Measurements from ENCODE around the gene CNNM3.
A peak's percentile ranks its signal among the peaks of the same experiment; 100 is the strongest.
"Not testable (repeated sequence)": the region's sequence is repeated elsewhere in the genome, so short reads cannot be mapped to it uniquely, and the experiment has no call there.

Gene CNNM3

GRCh38 chr2:96797066-96797625 lies 18.9 kb upstream of the CNNM3 start:
- no peak for DNase-seq

GRCh38 chr2:96798733-96799622 lies 17.1 kb upstream of the CNNM3 start:
- no peak for DNase-seq
- intact Hi-C loops (cut with DNase I), result no loop called here

More at GRCh38 chr2:96797066-96797625, 18.9 kb upstream of the CNNM3 start:
- intact Hi-C loops (cut with DNase I), result no loop called here

GRCh38 chr2:96799623-96799935 lies 16.5 kb upstream of the CNNM3 start:
- DNase-seq, result no peak
- intact Hi-C loops (cut with DNase I), result no loop called here

GRCh38 chr2:96800061-96801004 lies 15.7 kb upstream of the CNNM3 start:
- intact Hi-C loops (cut with DNase I), result no loop called here

GRCh38 chr2:96801005-96801785 lies 14.9 kb upstream of the CNNM3 start:
- DNase-seq, result peak; percentile 58 to 88 (median 76)
- intact Hi-C loops (cut with DNase I), result no loop called here

More at GRCh38 chr2:96800061-96801004, 15.7 kb upstream of the CNNM3 start:
- DNase-seq, result no peak

- intact Hi-C loops (cut with DNase I), result no loop called here
- peak in 2 of 42 donors; percentile 17 to 40 for DNase-seq
These were observed 14.1 kb upstream of the CNNM3 start for GRCh38 chr2:96801786-96802595.

GRCh38 chr2:96802721-96803120 lies 13.3 kb upstream of the CNNM3 start:
- DNase-seq, result no peak
- intact Hi-C loops (cut with DNase I), result no loop called here

- intact Hi-C loops (cut with DNase I), result no loop called here
- DNase-seq, result no peak
These were observed 11.1 kb upstream of the CNNM3 start for GRCh38 chr2:96804986-96805385.

- intact Hi-C loops (cut with DNase I); DNase-seq: not testable (repeated sequence)
These were observed 10.1 kb upstream of the CNNM3 start for GRCh38 chr2:96805946-96806345.

GRCh38 chr2:96806468-96807126 lies 9.5 kb upstream of the CNNM3 start:
- intact Hi-C loops (cut with DNase I), result no loop called here
- DNase-seq, result no peak

- DNase-seq, result no peak
- intact Hi-C loops (cut with DNase I), result no loop called here
These were observed 9.0 kb upstream of the CNNM3 start for GRCh38 chr2:96807127-96807471.

GRCh38 chr2:96808176-96808837 lies 7.8 kb upstream of the CNNM3 start:
- intact Hi-C loops (cut with DNase I), result no loop called here

GRCh38 chr2:96809216-96809882 lies 6.7 kb upstream of the CNNM3 start:
- intact Hi-C loops (cut with DNase I), result no loop called here
- no peak for DNase-seq

More at GRCh38 chr2:96808176-96808837, 7.8 kb upstream of the CNNM3 start:
- no peak for DNase-seq

- intact Hi-C loops (cut with DNase I), result no loop called here
- peak in 26 of 42 donors; percentile 31 to 78 (median 47) for DNase-seq
These were observed 5.9 kb upstream of the CNNM3 start for GRCh38 chr2:96809951-96810782.

GRCh38 chr2:96810783-96811192 lies 5.3 kb upstream of the CNNM3 start:
- intact Hi-C loops (cut with DNase I), result no loop called here
- no peak for DNase-seq

- DNase-seq, result no peak
- intact Hi-C loops (cut with DNase I), result no loop called here
These were observed 4.2 kb upstream of the CNNM3 start for GRCh38 chr2:96811917-96812316.
